GM20000 (cell line): ENCODE results near the gene DNAJB12.

Experiments used
- DNase-seq: peaks from one replicate; pipeline ENCODE4 v3.0.0; 2012; ENCODE audit warnings: low spot score
- CTCF ChIP-seq: IDR thresholded peaks from 2 replicates; pipeline ENCODE4 v1.5.1; 2012; ENCODE audit warnings: mild to moderate bottlenecking, control low read depth; ENCODE audit errors: extremely low read depth, missing control alignments

The DNAJB12 gene

GRCh38 chr10:72316386-72316700 lies 38.4 kb downstream of the DNAJB12 start:
- TF ChIP-seq CTCF, result no peak
- DNase-seq, result no peak

GRCh38 chr10:72315611-72316385 lies 38.9 kb downstream of the DNAJB12 start:
- no peak for TF ChIP-seq CTCF
- no peak for DNase-seq

- DNase-seq, result no peak
- TF ChIP-seq CTCF, result no peak
These were observed 39.7 kb downstream of the DNAJB12 start for GRCh38 chr10:72315054-72315453.

- no peak for DNase-seq
- TF ChIP-seq CTCF, result no peak
These were observed 40.5 kb downstream of the DNAJB12 start for GRCh38 chr10:72314263-72314662.

GRCh38 chr10:72312865-72313391 lies 41.8 kb downstream of the DNAJB12 start:
- no peak for DNase-seq
- TF ChIP-seq CTCF, result no peak

- no peak for DNase-seq
These were observed 43.1 kb downstream of the DNAJB12 start for GRCh38 chr10:72311667-72312066.

More at GRCh38 chr10:72311667-72312066, 43.1 kb downstream of the DNAJB12 start:
- TF ChIP-seq CTCF, result no peak
